GM23338 (cell line): ENCODE measurements around the gene CDC42BPA. TPM values are rescaled to one million over a fixed set of nuclear protein-coding genes. Genes with fewer than 3 reads are reported as not detected.

Experiments
- ATAC-seq: fragments of 200-7000 bp; cut with Tn5 transposase; 3 replicates; pipeline ENCODE4 v1.9.1; 2020
- DNase-seq: peaks from one replicate; pipeline ENCODE4 v3.0.0-alpha.2; 2015; ENCODE audit warnings: low spot score
- H2AFZ ChIP-seq: fragments of 200-600 bp; sonication (generic); 2 replicates; pipeline ENCODE4 v1.8.0; 2016; ENCODE audit warnings: antibody characterized with exemption, mild to moderate bottlenecking, moderate library complexity
- H3F3A ChIP-seq: fragments of 200-600 bp; sonication (generic); replicated peaks from 2 replicates; pipeline ENCODE4 v1.8.0; 2017; ENCODE audit warnings: antibody characterized with exemption, mixed run types, low read depth
- H3K27ac ChIP-seq: fragments of 200-600 bp; sonication (generic); 2 replicates; pipeline ENCODE4 v1.6.1; 2016; ENCODE audit warnings: low read depth
- H3K27me3 ChIP-seq: fragments of 200-600 bp; sonication (generic); 2 replicates; pipeline ENCODE4 v1.8.0; 2016; ENCODE audit warnings: mild to moderate bottlenecking, mixed run types, moderate library complexity; ENCODE audit not compliant: insufficient read depth
- H3K36me3 ChIP-seq: fragments of 200-600 bp; sonication (generic); 2 replicates; pipeline ENCODE4 v1.8.0; 2016; ENCODE audit warnings: mild to moderate bottlenecking; ENCODE audit not compliant: insufficient read depth
- H3K4me1 ChIP-seq: fragments of 200-600 bp; sonication (generic); 2 replicates; pipeline ENCODE4 v1.8.0; 2016; ENCODE audit warnings: mild to moderate bottlenecking, moderate library complexity; ENCODE audit not compliant: insufficient read depth
- H3K4me2 ChIP-seq: fragments of 200-600 bp; sonication (generic); 2 replicates; pipeline ENCODE4 v1.7.1; 2017; ENCODE audit warnings: mixed run types
- H3K4me3 ChIP-seq: fragments of 200-600 bp; sonication (generic); 2 replicates; pipeline ENCODE4 v1.6.1; 2016; ENCODE audit warnings: mixed run types
- H3K79me2 ChIP-seq: fragments of 200-600 bp; sonication (generic); replicated peaks from 2 replicates; pipeline ENCODE4 v1.8.0; 2017; ENCODE audit warnings: mild to moderate bottlenecking; ENCODE audit not compliant: insufficient read depth
- H3K9me2 ChIP-seq: fragments of 200-600 bp; sonication (generic); 2 replicates; pipeline ENCODE4 v1.8.0; 2017; ENCODE audit not compliant: insufficient read depth
- H4K20me1 ChIP-seq: fragments of 200-600 bp; sonication (generic); replicated peaks from 2 replicates; pipeline ENCODE4 v1.8.0; 2017; ENCODE audit warnings: mild to moderate bottlenecking; ENCODE audit not compliant: insufficient read depth
- H3K27ac Mint-ChIP-seq: 2 replicates; pipeline ENCODE4 v1.8.0; 2020; ENCODE audit warnings: inconsistent platforms, mild to moderate bottlenecking, moderate library complexity, mixed read lengths
- H3K27me3 Mint-ChIP-seq: 3 replicates; pipeline ENCODE4 v1.8.0; 2022; ENCODE audit warnings: low read depth, mild to moderate bottlenecking, moderate library complexity, mixed read lengths, inconsistent platforms; ENCODE audit not compliant: insufficient read depth, poor library complexity
- H3K36me3 Mint-ChIP-seq: 3 replicates; pipeline ENCODE4 v1.8.0; 2021; ENCODE audit warnings: low read depth, mild to moderate bottlenecking, inconsistent platforms, moderate library complexity, mixed read lengths
- H3K4me1 Mint-ChIP-seq: 3 replicates; pipeline ENCODE4 v1.8.0; 2020; ENCODE audit warnings: mild to moderate bottlenecking, inconsistent platforms, mixed read lengths
- H3K4me3 Mint-ChIP-seq: 3 replicates; pipeline ENCODE4 v1.8.0; 2021; ENCODE audit warnings: moderate library complexity, mild to moderate bottlenecking, inconsistent platforms, mixed read lengths
- H3K9me3 Mint-ChIP-seq: 3 replicates; pipeline ENCODE4 v1.8.0; 2020; ENCODE audit warnings: moderate library complexity, mild to moderate bottlenecking, inconsistent platforms, mixed read lengths
- EZH2 ChIP-seq: fragments of 200-600 bp; sonication (generic); IDR thresholded peaks from one replicate; pipeline ENCODE4 v1.8.0; 2017; ENCODE audit warnings: antibody characterized with exemption, mild to moderate bottlenecking, low read depth; ENCODE audit not compliant: unreplicated experiment
- EZH2phosphoT487 ChIP-seq: fragments of 200-600 bp; sonication (generic); IDR thresholded peaks from one replicate; pipeline ENCODE4 v1.8.1; 2018; ENCODE audit warnings: antibody characterized with exemption; ENCODE audit not compliant: unreplicated experiment
- NANOG ChIP-seq: IDR thresholded peaks from 2 replicates; pipeline ENCODE4 v1.6.1; 2016; ENCODE audit warnings: antibody characterized with exemption, borderline replicate concordance
- STAT1 ChIP-seq: IDR thresholded peaks from one replicate; pipeline ENCODE4 v1.6.1; 2016; ENCODE audit warnings: antibody characterized with exemption; ENCODE audit not compliant: unreplicated experiment
- ZNF114 ChIP-seq: fragments of 250-450 bp; sonication (Bioruptor Pico); IDR thresholded peaks from 2 replicates; pipeline ENCODE4 v1.5.0; 2020; ENCODE audit warnings: mild to moderate bottlenecking, moderate library complexity
- ZNF331 ChIP-seq: fragments of 250-450 bp; sonication (Bioruptor Pico); IDR thresholded peaks from 2 replicates; pipeline ENCODE4 v1.5.0; 2020; ENCODE audit warnings: low read depth, mild to moderate bottlenecking, moderate library complexity
- polyA plus RNA-seq: library from polyadenylated mRNA; unstranded; fragments of >200 nt; fragmentation: Nextera tagmentation; extraction: Ambion mirVana; gene quantifications from 2 replicates; pipeline ENCODE4 v1.2.1, GENCODE V29; 2016
- total RNA-seq: library from RNA; depleted of rRNA; stranded (reverse); fragments of >200 nt; shearing (Covaris generic); gene quantifications from 2 replicates; pipeline ENCODE4 v1.2.3, GENCODE V29; 2014
- TF ChIP-seq, protein P1 (sequence below): IDR thresholded peaks from one replicate; pipeline ENCODE4 v1.6.1; 2018; ENCODE audit warnings: antibody characterized with exemption; ENCODE audit not compliant: unreplicated experiment
- TF ChIP-seq, protein P2 (sequence below): IDR thresholded peaks from 2 replicates; pipeline ENCODE4 v1.6.1; 2016; ENCODE audit warnings: antibody characterized with exemption
- TF ChIP-seq, protein P3 (sequence below): fragments of 250-450 bp; sonication (Bioruptor Pico); IDR thresholded peaks from 2 replicates; pipeline ENCODE4 v1.5.0; 2020; ENCODE audit warnings: mild to moderate bottlenecking, moderate library complexity

The CDC42BPA gene
- total and polyA plus RNA-seq, 2 experiments from 2014 or later, result 17.7 to 40.1 TPM

DNA sequence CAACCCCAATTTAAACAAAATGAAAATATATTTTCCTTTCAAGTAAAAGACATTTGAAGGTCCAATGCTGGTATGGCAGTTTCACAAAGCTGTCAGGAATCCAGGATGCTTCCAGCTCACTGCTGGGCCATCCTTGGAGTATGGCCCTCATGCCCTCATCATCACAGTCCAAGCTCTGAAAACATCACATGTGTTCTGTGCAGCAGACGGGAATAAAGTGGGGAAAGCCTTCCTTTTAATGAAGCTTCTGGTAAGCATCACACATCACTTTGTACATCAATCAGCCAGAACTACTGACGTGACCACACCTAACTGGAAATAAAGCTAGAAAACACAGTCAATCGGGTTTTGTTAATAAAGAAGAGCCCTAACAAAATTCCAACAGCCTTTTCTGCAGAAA lies 22.7 kb downstream of the CDC42BPA start:
- no peak overlapping the region for H3K4me3 ChIP-seq
- Mint-ChIP-seq H3K4me1 (peaks cover 6% of the 10 kb centered on the region; the same call in 2 of the 3 replicates), H3K4me3 (no peak overlapping the region), H3K27me3 (no peaks in the 10 kb centered on the region), H3K27ac (no peak overlapping the region), H3K36me3 (peaks cover 7% of the 10 kb centered on the region; the same call in 2 of the 3 replicates), H3K9me3 (no peaks in the 10 kb centered on the region; the same call in 2 of the 3 replicates)
- no peak overlapping the region for H2AFZ ChIP-seq
- no peaks in the 10 kb centered on the region for H3K36me3 ChIP-seq
- H3K27me3 ChIP-seq, result no peaks in the 10 kb centered on the region
- peaks cover 98% of the 10 kb centered on the region for H3K79me2 ChIP-seq
- no peaks in the 10 kb centered on the region for H3F3A ChIP-seq
- no peak overlapping the region for H3K4me2 ChIP-seq
- TF ChIP-seq, protein P1, sequence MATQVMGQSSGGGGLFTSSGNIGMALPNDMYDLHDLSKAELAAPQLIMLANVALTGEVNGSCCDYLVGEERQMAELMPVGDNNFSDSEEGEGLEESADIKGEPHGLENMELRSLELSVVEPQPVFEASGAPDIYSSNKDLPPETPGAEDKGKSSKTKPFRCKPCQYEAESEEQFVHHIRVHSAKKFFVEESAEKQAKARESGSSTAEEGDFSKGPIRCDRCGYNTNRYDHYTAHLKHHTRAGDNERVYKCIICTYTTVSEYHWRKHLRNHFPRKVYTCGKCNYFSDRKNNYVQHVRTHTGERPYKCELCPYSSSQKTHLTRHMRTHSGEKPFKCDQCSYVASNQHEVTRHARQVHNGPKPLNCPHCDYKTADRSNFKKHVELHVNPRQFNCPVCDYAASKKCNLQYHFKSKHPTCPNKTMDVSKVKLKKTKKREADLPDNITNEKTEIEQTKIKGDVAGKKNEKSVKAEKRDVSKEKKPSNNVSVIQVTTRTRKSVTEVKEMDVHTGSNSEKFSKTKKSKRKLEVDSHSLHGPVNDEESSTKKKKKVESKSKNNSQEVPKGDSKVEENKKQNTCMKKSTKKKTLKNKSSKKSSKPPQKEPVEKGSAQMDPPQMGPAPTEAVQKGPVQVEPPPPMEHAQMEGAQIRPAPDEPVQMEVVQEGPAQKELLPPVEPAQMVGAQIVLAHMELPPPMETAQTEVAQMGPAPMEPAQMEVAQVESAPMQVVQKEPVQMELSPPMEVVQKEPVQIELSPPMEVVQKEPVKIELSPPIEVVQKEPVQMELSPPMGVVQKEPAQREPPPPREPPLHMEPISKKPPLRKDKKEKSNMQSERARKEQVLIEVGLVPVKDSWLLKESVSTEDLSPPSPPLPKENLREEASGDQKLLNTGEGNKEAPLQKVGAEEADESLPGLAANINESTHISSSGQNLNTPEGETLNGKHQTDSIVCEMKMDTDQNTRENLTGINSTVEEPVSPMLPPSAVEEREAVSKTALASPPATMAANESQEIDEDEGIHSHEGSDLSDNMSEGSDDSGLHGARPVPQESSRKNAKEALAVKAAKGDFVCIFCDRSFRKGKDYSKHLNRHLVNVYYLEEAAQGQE, result no peak
- TF ChIP-seq, protein P2, sequence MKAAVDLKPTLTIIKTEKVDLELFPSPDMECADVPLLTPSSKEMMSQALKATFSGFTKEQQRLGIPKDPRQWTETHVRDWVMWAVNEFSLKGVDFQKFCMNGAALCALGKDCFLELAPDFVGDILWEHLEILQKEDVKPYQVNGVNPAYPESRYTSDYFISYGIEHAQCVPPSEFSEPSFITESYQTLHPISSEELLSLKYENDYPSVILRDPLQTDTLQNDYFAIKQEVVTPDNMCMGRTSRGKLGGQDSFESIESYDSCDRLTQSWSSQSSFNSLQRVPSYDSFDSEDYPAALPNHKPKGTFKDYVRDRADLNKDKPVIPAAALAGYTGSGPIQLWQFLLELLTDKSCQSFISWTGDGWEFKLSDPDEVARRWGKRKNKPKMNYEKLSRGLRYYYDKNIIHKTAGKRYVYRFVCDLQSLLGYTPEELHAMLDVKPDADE, result no peak
- TF ChIP-seq EZH2, result no peak
- no peak for TF ChIP-seq EZH2phosphoT487
- TF ChIP-seq ZNF331, result no peak
- TF ChIP-seq, protein P3, sequence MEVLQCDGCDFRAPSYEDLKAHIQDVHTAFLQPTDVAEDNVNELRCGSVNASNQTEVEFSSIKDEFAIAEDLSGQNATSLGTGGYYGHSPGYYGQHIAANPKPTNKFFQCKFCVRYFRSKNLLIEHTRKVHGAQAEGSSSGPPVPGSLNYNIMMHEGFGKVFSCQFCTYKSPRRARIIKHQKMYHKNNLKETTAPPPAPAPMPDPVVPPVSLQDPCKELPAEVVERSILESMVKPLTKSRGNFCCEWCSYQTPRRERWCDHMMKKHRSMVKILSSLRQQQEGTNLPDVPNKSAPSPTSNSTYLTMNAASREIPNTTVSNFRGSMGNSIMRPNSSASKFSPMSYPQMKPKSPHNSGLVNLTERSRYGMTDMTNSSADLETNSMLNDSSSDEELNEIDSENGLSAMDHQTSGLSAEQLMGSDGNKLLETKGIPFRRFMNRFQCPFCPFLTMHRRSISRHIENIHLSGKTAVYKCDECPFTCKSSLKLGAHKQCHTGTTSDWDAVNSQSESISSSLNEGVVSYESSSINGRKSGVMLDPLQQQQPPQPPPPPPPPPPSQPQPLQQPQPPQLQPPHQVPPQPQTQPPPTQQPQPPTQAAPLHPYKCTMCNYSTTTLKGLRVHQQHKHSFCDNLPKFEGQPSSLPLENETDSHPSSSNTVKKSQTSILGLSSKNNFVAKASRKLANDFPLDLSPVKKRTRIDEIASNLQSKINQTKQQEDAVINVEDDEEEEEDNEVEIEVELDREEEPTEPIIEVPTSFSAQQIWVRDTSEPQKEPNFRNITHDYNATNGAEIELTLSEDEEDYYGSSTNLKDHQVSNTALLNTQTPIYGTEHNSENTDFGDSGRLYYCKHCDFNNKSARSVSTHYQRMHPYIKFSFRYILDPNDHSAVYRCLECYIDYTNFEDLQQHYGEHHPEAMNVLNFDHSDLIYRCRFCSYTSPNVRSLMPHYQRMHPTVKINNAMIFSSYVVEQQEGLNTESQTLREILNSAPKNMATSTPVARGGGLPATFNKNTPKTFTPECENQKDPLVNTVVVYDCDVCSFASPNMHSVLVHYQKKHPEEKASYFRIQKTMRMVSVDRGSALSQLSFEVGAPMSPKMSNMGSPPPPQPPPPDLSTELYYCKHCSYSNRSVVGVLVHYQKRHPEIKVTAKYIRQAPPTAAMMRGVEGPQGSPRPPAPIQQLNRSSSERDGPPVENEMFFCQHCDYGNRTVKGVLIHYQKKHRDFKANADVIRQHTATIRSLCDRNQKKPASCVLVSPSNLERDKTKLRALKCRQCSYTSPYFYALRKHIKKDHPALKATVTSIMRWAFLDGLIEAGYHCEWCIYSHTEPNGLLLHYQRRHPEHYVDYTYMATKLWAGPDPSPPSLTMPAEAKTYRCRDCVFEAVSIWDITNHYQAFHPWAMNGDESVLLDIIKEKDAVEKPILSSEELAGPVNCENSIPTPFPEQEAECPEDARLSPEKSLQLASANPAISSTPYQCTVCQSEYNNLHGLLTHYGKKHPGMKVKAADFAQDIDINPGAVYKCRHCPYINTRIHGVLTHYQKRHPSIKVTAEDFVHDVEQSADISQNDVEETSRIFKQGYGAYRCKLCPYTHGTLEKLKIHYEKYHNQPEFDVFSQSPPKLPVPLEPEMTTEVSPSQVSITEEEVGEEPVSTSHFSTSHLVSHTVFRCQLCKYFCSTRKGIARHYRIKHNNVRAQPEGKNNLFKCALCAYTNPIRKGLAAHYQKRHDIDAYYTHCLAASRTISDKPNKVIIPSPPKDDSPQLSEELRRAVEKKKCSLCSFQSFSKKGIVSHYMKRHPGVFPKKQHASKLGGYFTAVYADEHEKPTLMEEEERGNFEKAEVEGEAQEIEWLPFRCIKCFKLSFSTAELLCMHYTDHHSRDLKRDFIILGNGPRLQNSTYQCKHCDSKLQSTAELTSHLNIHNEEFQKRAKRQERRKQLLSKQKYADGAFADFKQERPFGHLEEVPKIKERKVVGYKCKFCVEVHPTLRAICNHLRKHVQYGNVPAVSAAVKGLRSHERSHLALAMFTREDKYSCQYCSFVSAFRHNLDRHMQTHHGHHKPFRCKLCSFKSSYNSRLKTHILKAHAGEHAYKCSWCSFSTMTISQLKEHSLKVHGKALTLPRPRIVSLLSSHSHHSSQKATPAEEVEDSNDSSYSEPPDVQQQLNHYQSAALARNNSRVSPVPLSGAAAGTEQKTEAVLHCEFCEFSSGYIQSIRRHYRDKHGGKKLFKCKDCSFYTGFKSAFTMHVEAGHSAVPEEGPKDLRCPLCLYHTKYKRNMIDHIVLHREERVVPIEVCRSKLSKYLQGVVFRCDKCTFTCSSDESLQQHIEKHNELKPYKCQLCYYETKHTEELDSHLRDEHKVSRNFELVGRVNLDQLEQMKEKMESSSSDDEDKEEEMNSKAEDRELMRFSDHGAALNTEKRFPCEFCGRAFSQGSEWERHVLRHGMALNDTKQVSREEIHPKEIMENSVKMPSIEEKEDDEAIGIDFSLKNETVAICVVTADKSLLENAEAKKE, result no peak
- TF ChIP-seq ZNF114 (CRISPR knock-in tag), result no peak
- TF ChIP-seq STAT1, result no peak
- no peak for TF ChIP-seq NANOG
- H3K4me1 ChIP-seq, result peaks cover 7% of the 10 kb centered on the region
- H4K20me1 ChIP-seq, result no peaks in the 10 kb centered on the region; the same call in 1 of the 2 replicates
- no peaks in the 10 kb centered on the region for H3K9me2 ChIP-seq
- H3K27ac ChIP-seq, result no peak overlapping the region
- no peak for DNase-seq
- no peak for ATAC-seq
